OCI-LY1 (cell line): Measurements from ENCODE around the gene EFS.

Experiments
- H2AFZ ChIP-seq: fragments of 200-600 bp; sonication (generic), shearing (Covaris generic); 2 replicates; pipeline ENCODE4 v1.6.0; 2014; ENCODE audit warnings: antibody characterized with exemption, mild to moderate bottlenecking, low read length
- H3F3A ChIP-seq: fragments of 200-600 bp; sonication (generic), shearing (Covaris generic); 2 replicates; pipeline ENCODE4 v1.6.0; 2014; ENCODE audit warnings: mild to moderate bottlenecking, antibody characterized with exemption, low read length, moderate library complexity; ENCODE audit not compliant: insufficient read depth
- H3K27ac ChIP-seq: fragments of 200-600 bp; sonication (generic); 2 replicates; pipeline ENCODE4 v1.5.1; 2014; ENCODE audit warnings: low read length, mixed run types, mild to moderate bottlenecking, low read depth; ENCODE audit not compliant: poor library complexity, severe bottlenecking
- H3K27me3 ChIP-seq: fragments of 200-600 bp; sonication (generic); 2 replicates; pipeline ENCODE4 v1.6.0; 2014; ENCODE audit warnings: antibody characterized with exemption, mild to moderate bottlenecking, low read length, moderate library complexity; ENCODE audit not compliant: insufficient read depth
- H3K36me3 ChIP-seq: fragments of 200-600 bp; sonication (generic); 2 replicates; pipeline ENCODE4 v1.6.1; 2014; ENCODE audit warnings: mild to moderate bottlenecking, antibody characterized with exemption, low read length, moderate library complexity, mixed read lengths; ENCODE audit not compliant: insufficient read depth
- H3K4me1 ChIP-seq: fragments of 200-600 bp; sonication (generic); 2 replicates; pipeline ENCODE4 v1.5.1; 2014; ENCODE audit warnings: mild to moderate bottlenecking, low read length, moderate library complexity; ENCODE audit not compliant: insufficient read depth, severe bottlenecking
- H3K4me2 ChIP-seq: fragments of 200-600 bp; sonication (generic), shearing (Covaris generic); 2 replicates; pipeline ENCODE4 v1.6.1; 2014; ENCODE audit warnings: low read length
- H3K4me3 ChIP-seq: fragments of 200-600 bp; sonication (generic); 2 replicates; pipeline ENCODE4 v1.5.1; 2014; ENCODE audit warnings: low read length, low read depth, mild to moderate bottlenecking, mixed read lengths; ENCODE audit not compliant: poor library complexity, severe bottlenecking
- H3K79me2 ChIP-seq: fragments of 200-600 bp; shearing (Covaris generic); 2 replicates; pipeline ENCODE4 v1.6.1; 2016; ENCODE audit warnings: mixed run types, low read length, mixed read lengths; ENCODE audit not compliant: insufficient read depth
- H3K9ac ChIP-seq: fragments of 200-600 bp; sonication (generic), shearing (Covaris generic); 2 replicates; pipeline ENCODE4 v1.6.1; 2014; ENCODE audit warnings: mild to moderate bottlenecking, low read length, mixed read lengths
- H3K9me2 ChIP-seq: fragments of 200-600 bp; sonication (generic), shearing (Covaris generic); 2 replicates; pipeline ENCODE4 v1.6.1; 2014; ENCODE audit warnings: low read depth, mild to moderate bottlenecking, low read length, mixed read lengths
- H3K9me3 ChIP-seq: fragments of 200-600 bp; shearing (Covaris generic); 2 replicates; pipeline ENCODE4 v1.6.1; 2014; ENCODE audit warnings: low read length, mixed read lengths
- H4K20me1 ChIP-seq: fragments of 200-600 bp; sonication (generic), shearing (Covaris generic); 2 replicates; pipeline ENCODE4 v1.6.0; 2016; ENCODE audit warnings: mild to moderate bottlenecking, low read length; ENCODE audit not compliant: insufficient read depth
- CTCF ChIP-seq: fragments of 200-600 bp; sonication (generic), shearing (Covaris generic); IDR thresholded peaks from 2 replicates; pipeline ENCODE4 v1.5.1; 2017; ENCODE audit warnings: mild to moderate bottlenecking, antibody characterized with exemption, low read length, moderate library complexity, mixed read lengths
- EZH2 ChIP-seq: fragments of 200-600 bp; sonication (generic), shearing (Covaris generic); IDR thresholded peaks from 2 replicates; pipeline ENCODE4 v1.8.0; 2017; ENCODE audit warnings: borderline replicate concordance, mixed run types, mild to moderate bottlenecking, antibody characterized with exemption, low read length, moderate library complexity, mixed read lengths

Gene EFS

GRCh38 chr14:23306412-23307145 lies 58.4 kb downstream of the EFS start, which contains the start of gene BCL2L2:
Gene BCL2L2 (plus strand): TSS chr14:23306833. CDS start chr14:23307768, 935 bp downstream.
- no peaks in the 10 kb centered on the region for H3K9me2 ChIP-seq
- H3F3A ChIP-seq: no peaks in the 10 kb centered on the region
- no peaks in the 10 kb centered on the region for H3K79me2 ChIP-seq
- peaks cover 12% of the 10 kb centered on the region for H3K4me1 ChIP-seq
- no peak within 1 kb of the TSS; the same call in 1 of the 2 replicates for H3K9ac ChIP-seq
- peak within 1 kb of the TSS; percentile 30 for H3K4me3 ChIP-seq
- TF ChIP-seq EZH2: no peak
- TF ChIP-seq CTCF: no peak
- no peaks in the 10 kb centered on the region; the same call in 1 of the 2 replicates for H3K27me3 ChIP-seq
- no peak within 1 kb of the TSS for H2AFZ ChIP-seq
- no peak within 1 kb of the TSS for H3K27ac ChIP-seq
- H3K36me3 ChIP-seq: no peaks in the 10 kb centered on the region
- H3K9me3 ChIP-seq: no peaks in the 10 kb centered on the region
- H3K4me2 ChIP-seq: peak within 1 kb of the TSS; percentile 14; the same call in 1 of the 2 replicates
- no peaks in the 10 kb centered on the region for H4K20me1 ChIP-seq
